Measurements from ENCODE around the gene LRBA. TPM values are rescaled to one million over a fixed set of nuclear protein-coding genes. Genes with fewer than 3 reads are reported as not detected.

LRBA gene
- total and polyA plus RNA-seq, 9 of the 15 experiments (the other 6 are each of a cell fraction or from before 2014, with no cell fraction given): 24.2 to 88.7 (median 59.7) TPM

DNA sequence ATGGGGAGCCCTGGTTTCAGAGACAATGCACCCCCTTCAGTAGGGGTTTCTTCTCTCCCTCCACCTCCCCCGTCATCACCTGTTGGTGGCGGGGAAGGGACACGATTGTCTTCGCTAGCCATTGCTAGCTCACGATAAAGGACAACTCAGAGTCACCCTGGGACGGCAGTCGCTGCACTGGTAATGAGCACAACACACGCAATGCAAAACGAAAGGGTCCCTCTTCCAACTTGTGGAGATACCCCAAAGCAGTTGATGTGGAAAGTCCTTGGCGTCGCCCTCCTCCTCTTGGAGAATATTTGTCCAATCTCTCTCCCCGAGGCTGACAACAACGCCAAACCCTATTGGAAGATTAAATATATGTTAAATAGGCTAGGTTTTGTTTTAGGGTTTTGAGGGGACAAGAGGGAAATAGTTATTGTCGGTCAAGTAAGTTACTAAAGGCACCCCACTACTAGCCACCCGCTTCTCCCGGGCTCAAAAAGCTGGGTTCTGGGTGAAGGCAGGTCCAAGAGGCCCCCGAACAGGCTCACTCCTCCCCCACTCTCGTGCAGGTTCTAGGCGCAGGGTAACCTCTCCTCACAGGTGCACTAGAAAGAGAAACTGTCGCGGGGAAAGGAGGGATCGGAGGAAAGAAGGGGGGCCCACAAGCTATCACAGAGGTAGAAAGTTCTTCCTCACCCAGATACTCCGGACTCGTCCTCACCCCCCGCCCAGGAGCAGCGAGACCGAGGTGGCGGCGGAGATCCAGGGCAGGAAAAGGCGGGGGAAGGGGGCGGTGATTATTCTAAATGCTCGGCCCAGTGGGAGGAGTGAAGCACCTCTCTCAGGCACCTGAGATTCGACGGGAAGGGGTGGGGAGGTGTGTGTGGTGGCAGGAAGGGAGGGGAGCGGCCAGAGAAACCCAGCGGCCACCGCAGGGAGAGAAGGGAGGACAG is at the start of gene LRBA (continued):
- TF ChIP-seq, protein P1, sequence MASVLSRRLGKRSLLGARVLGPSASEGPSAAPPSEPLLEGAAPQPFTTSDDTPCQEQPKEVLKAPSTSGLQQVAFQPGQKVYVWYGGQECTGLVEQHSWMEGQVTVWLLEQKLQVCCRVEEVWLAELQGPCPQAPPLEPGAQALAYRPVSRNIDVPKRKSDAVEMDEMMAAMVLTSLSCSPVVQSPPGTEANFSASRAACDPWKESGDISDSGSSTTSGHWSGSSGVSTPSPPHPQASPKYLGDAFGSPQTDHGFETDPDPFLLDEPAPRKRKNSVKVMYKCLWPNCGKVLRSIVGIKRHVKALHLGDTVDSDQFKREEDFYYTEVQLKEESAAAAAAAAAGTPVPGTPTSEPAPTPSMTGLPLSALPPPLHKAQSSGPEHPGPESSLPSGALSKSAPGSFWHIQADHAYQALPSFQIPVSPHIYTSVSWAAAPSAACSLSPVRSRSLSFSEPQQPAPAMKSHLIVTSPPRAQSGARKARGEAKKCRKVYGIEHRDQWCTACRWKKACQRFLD (CRISPR knock-in tag; IDR thresholded peaks at IDR 0.05): no peak
- TF ChIP-seq BDP1 (IDR thresholded peaks at IDR 0.05; ENCODE audit: insufficient read depth, insufficient read length) (no peak), TARDBP (IDR thresholded peaks at IDR 0.05) (no peak), U2AF1 (optimal IDR thresholded peaks at IDR 0.05; ENCODE audit: low read depth, low read length) (no peak), KLF6 (CRISPR knock-in tag; IDR thresholded peaks at IDR 0.05; ENCODE audit: borderline replicate concordance) (no peak), CCNT2 (IDR thresholded peaks at IDR 0.05; ENCODE audit: borderline replicate concordance, extremely low read depth, insufficient read length, low read depth, low read length) (no peak), MTA2 (IDR thresholded peaks at IDR 0.05; ENCODE audit: low read depth) (no peak), ZNF551 (CRISPR knock-in tag; IDR thresholded peaks at IDR 0.05) (no peak), ZNF217 (CRISPR knock-in tag; IDR thresholded peaks at IDR 0.05) (no peak), KAT7 (CRISPR knock-in tag; IDR thresholded peaks at IDR 0.05; ENCODE audit: borderline replicate concordance) (no peak), RNF2 (IDR thresholded peaks at IDR 0.05) (no peak)
- TF ChIP-seq, protein P2, sequence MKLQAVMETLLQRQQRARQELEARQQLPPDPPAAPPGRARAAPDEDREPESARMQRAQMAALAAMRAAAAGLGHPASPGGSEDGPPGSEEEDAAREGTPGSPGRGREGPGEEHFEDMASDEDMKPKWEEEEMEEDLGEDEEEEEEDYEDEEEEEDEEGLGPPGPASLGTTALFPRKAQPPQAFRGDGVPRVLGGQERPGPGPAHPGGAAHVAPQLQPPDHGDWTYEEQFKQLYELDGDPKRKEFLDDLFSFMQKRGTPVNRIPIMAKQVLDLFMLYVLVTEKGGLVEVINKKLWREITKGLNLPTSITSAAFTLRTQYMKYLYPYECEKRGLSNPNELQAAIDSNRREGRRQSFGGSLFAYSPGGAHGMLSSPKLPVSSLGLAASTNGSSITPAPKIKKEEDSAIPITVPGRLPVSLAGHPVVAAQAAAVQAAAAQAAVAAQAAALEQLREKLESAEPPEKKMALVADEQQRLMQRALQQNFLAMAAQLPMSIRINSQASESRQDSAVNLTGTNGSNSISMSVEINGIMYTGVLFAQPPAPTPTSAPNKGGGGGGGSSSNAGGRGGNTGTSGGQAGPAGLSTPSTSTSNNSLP (IDR thresholded peaks at IDR 0.05; ENCODE audit: borderline replicate concordance, low read depth, low read length): no peak
- TF ChIP-seq, protein P3, sequence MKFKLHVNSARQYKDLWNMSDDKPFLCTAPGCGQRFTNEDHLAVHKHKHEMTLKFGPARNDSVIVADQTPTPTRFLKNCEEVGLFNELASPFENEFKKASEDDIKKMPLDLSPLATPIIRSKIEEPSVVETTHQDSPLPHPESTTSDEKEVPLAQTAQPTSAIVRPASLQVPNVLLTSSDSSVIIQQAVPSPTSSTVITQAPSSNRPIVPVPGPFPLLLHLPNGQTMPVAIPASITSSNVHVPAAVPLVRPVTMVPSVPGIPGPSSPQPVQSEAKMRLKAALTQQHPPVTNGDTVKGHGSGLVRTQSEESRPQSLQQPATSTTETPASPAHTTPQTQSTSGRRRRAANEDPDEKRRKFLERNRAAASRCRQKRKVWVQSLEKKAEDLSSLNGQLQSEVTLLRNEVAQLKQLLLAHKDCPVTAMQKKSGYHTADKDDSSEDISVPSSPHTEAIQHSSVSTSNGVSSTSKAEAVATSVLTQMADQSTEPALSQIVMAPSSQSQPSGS (CRISPR knock-in tag; IDR thresholded peaks at IDR 0.05): no peak
- TF ChIP-seq, protein P4, sequence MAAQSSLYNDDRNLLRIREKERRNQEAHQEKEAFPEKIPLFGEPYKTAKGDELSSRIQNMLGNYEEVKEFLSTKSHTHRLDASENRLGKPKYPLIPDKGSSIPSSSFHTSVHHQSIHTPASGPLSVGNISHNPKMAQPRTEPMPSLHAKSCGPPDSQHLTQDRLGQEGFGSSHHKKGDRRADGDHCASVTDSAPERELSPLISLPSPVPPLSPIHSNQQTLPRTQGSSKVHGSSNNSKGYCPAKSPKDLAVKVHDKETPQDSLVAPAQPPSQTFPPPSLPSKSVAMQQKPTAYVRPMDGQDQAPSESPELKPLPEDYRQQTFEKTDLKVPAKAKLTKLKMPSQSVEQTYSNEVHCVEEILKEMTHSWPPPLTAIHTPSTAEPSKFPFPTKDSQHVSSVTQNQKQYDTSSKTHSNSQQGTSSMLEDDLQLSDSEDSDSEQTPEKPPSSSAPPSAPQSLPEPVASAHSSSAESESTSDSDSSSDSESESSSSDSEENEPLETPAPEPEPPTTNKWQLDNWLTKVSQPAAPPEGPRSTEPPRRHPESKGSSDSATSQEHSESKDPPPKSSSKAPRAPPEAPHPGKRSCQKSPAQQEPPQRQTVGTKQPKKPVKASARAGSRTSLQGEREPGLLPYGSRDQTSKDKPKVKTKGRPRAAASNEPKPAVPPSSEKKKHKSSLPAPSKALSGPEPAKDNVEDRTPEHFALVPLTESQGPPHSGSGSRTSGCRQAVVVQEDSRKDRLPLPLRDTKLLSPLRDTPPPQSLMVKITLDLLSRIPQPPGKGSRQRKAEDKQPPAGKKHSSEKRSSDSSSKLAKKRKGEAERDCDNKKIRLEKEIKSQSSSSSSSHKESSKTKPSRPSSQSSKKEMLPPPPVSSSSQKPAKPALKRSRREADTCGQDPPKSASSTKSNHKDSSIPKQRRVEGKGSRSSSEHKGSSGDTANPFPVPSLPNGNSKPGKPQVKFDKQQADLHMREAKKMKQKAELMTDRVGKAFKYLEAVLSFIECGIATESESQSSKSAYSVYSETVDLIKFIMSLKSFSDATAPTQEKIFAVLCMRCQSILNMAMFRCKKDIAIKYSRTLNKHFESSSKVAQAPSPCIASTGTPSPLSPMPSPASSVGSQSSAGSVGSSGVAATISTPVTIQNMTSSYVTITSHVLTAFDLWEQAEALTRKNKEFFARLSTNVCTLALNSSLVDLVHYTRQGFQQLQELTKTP (IDR thresholded peaks at IDR 0.05; ENCODE audit: low read depth in 1 of 2, partially characterized antibody in 2 of 2): peak in 1 of 2 experiments; percentile 15
- TF ChIP-seq, protein P5, sequence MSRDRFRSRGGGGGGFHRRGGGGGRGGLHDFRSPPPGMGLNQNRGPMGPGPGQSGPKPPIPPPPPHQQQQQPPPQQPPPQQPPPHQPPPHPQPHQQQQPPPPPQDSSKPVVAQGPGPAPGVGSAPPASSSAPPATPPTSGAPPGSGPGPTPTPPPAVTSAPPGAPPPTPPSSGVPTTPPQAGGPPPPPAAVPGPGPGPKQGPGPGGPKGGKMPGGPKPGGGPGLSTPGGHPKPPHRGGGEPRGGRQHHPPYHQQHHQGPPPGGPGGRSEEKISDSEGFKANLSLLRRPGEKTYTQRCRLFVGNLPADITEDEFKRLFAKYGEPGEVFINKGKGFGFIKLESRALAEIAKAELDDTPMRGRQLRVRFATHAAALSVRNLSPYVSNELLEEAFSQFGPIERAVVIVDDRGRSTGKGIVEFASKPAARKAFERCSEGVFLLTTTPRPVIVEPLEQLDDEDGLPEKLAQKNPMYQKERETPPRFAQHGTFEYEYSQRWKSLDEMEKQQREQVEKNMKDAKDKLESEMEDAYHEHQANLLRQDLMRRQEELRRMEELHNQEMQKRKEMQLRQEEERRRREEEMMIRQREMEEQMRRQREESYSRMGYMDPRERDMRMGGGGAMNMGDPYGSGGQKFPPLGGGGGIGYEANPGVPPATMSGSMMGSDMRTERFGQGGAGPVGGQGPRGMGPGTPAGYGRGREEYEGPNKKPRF (IDR thresholded peaks at IDR 0.05; ENCODE audit: low read depth, low read length): no peak

Data from K562 (cell line).